ENCODE data around the gene CISH. TPM values are rescaled to one million over a fixed set of nuclear protein-coding genes. Genes with fewer than 3 reads are reported as not detected.

The CISH gene
- total and polyA plus RNA-seq, 9 of the 15 experiments (the other 6 are each of a cell fraction or from before 2014, with no cell fraction given) = 1.7 to 47.7 (median 18.3) TPM

DNA sequence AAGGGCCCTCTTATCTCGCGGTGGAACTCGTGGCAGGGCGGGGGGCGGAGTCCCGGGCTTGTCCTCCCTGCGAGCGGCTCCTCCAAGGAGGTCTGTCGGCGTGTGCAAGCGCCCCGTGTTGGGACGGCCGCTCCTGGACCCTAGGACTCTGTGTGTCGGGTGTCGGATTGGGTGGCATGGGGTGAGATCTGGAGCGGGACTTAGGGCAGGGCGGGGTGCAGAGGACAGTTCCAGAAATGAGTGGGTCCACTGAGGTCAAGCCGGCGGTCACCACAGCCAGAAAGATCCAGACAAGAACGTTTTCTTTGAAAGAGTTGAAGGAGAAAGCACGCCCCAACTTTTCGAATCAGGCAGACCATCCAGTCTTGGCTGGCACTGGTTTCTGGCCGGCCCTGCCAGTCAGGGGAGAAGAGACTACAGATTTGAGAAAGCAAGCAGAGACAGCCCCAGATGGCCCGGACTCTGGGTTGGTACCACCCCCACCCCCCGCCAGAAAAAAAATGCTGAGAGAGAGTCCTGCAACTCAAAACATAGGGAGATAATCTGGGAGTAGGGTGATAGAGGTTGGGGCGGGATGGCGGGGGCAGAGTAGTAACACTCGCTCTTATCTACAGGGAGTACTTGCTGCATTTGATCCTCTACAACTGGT, 784 bp upstream of the CISH start (continued):
- TF ChIP-seq CBX5 (IDR thresholded peaks at IDR 0.05; ENCODE audit: borderline replicate concordance, low read depth) = no peak
- no peak; the same call in 1 of the 2 replicates for TF ChIP-seq MAFG (tag; conservative IDR thresholded peaks at IDR 0.05)
- TF ChIP-seq RUNX1 (IDR thresholded peaks at IDR 0.05; ENCODE audit: low read depth) = no peak
- peak; percentile 39 for TF ChIP-seq MYNN (IDR thresholded peaks at IDR 0.05)
- no peak for TF ChIP-seq MYNN (CRISPR knock-in tag; IDR thresholded peaks at IDR 0.05)
- TF ChIP-seq ZNF561 (CRISPR knock-in tag; conservative IDR thresholded peaks at IDR 0.05) = no peak
- TF ChIP-seq ZNF780A (CRISPR knock-in tag; IDR thresholded peaks at IDR 0.05) = no peak
- TF ChIP-seq ZNF57 (CRISPR knock-in tag; IDR thresholded peaks at IDR 0.05) = no peak
- TF ChIP-seq ZNF696 (CRISPR knock-in tag; conservative IDR thresholded peaks at IDR 0.05) = no peak
- no peak for TF ChIP-seq SMARCE1 (IDR thresholded peaks at IDR 0.05)
- TF ChIP-seq CHD1 (IDR thresholded peaks at IDR 0.05; ENCODE audit: low read length) = peak; percentile 92
- no peak for TF ChIP-seq SP2 (IDR thresholded peaks at IDR 0.05; ENCODE audit: extremely low read depth, low read depth, low read length, poor library complexity, severe bottlenecking)
- TF ChIP-seq, protein P1, sequence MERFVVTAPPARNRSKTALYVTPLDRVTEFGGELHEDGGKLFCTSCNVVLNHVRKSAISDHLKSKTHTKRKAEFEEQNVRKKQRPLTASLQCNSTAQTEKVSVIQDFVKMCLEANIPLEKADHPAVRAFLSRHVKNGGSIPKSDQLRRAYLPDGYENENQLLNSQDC (CRISPR knock-in tag; IDR thresholded peaks at IDR 0.05) = no peak
- TF ChIP-seq SIX5 (IDR thresholded peaks at IDR 0.05; ENCODE audit: borderline replicate concordance in 1 of 2, insufficient read depth in 1 of 2, low read depth in 1 of 2, low read length in 2 of 2) = no peak
- TF ChIP-seq ZNF79 (CRISPR knock-in tag; IDR thresholded peaks at IDR 0.05; ENCODE audit: low read depth) = no peak
- 0 out of 2 replicates have a peak, but pooled peaks have one; percentile 36 for TF ChIP-seq RHOXF2B (CRISPR knock-in tag; conservative IDR thresholded peaks at IDR 0.05)
- TF ChIP-seq FOXA3 (CRISPR knock-in tag; conservative IDR thresholded peaks at IDR 0.05 in 1 of 2, IDR thresholded peaks at IDR 0.05 in 1 of 2) = no peak
- 0 out of 2 replicates have a peak, but pooled peaks have one; percentile 81 for TF ChIP-seq EP400 (IDR thresholded peaks at IDR 0.05)
- TF ChIP-seq, protein P2, sequence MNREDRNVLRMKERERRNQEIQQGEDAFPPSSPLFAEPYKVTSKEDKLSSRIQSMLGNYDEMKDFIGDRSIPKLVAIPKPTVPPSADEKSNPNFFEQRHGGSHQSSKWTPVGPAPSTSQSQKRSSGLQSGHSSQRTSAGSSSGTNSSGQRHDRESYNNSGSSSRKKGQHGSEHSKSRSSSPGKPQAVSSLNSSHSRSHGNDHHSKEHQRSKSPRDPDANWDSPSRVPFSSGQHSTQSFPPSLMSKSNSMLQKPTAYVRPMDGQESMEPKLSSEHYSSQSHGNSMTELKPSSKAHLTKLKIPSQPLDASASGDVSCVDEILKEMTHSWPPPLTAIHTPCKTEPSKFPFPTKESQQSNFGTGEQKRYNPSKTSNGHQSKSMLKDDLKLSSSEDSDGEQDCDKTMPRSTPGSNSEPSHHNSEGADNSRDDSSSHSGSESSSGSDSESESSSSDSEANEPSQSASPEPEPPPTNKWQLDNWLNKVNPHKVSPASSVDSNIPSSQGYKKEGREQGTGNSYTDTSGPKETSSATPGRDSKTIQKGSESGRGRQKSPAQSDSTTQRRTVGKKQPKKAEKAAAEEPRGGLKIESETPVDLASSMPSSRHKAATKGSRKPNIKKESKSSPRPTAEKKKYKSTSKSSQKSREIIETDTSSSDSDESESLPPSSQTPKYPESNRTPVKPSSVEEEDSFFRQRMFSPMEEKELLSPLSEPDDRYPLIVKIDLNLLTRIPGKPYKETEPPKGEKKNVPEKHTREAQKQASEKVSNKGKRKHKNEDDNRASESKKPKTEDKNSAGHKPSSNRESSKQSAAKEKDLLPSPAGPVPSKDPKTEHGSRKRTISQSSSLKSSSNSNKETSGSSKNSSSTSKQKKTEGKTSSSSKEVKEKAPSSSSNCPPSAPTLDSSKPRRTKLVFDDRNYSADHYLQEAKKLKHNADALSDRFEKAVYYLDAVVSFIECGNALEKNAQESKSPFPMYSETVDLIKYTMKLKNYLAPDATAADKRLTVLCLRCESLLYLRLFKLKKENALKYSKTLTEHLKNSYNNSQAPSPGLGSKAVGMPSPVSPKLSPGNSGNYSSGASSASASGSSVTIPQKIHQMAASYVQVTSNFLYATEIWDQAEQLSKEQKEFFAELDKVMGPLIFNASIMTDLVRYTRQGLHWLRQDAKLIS (CRISPR knock-in tag; IDR thresholded peaks at IDR 0.05) = no peak
- TF ChIP-seq POLR2AphosphoS2 (IDR thresholded peaks at IDR 0.05; ENCODE audit: low read length) = no peak; the same call in 1 of the 2 replicates
- TF ChIP-seq GABPA (tag; conservative IDR thresholded peaks at IDR 0.05; ENCODE audit: low read depth) = no peak
- TF ChIP-seq HLTF (IDR thresholded peaks at IDR 0.05) = no peak
- peak; percentile 67 for TF ChIP-seq ARID1B (IDR thresholded peaks at IDR 0.05)
- TF ChIP-seq FOS (IDR thresholded peaks at IDR 0.05; ENCODE audit: extremely low read depth, insufficient read length) = no peak
- no peak for TF ChIP-seq ZNF699 (CRISPR knock-in tag; IDR thresholded peaks at IDR 0.05; ENCODE audit: insufficient replicate concordance)
- TF ChIP-seq HDAC2 (IDR thresholded peaks at IDR 0.05) = no peak
- peak; percentile 78; the same call in 1 of the 2 replicates for TF ChIP-seq GATA2 (CRISPR knock-in tag; IDR thresholded peaks at IDR 0.05)
- TF ChIP-seq ZNF217 (CRISPR knock-in tag; IDR thresholded peaks at IDR 0.05) = no peak
- TF ChIP-seq TAF7 (tag; IDR thresholded peaks at IDR 0.05) = 0 out of 2 replicates have a peak, but pooled peaks have one; percentile 42

Data from K562 (cell line).